Osteocyte (in vitro differentiated cells): ENCODE data around the gene WDFY3. TPM values are rescaled to one million over a fixed set of nuclear protein-coding genes. Genes with fewer than 3 reads are reported as not detected.

Source experiments
- DNase-seq: peaks from one replicate; pipeline ENCODE4 v3.0.0; 2021; ENCODE audit warnings: mixed read lengths; ENCODE audit not compliant: unreplicated experiment; ENCODE audit errors: extremely low spot score
- H3K27ac Mint-ChIP-seq: one replicate; pipeline ENCODE4 v1.8.0; 2021; ENCODE audit warnings: mild to moderate bottlenecking, mixed read lengths; ENCODE audit not compliant: unreplicated experiment
- H3K27me3 Mint-ChIP-seq: one replicate; pipeline ENCODE4 v1.8.0; 2021; ENCODE audit warnings: mixed read lengths; ENCODE audit not compliant: unreplicated experiment
- H3K36me3 Mint-ChIP-seq: one replicate; pipeline ENCODE4 v1.8.0; 2021; ENCODE audit warnings: mixed read lengths; ENCODE audit not compliant: unreplicated experiment
- H3K4me1 Mint-ChIP-seq: one replicate; pipeline ENCODE4 v1.8.0; 2021; ENCODE audit warnings: mixed read lengths; ENCODE audit not compliant: unreplicated experiment
- H3K4me3 Mint-ChIP-seq: one replicate; pipeline ENCODE4 v1.8.0; 2021; ENCODE audit warnings: mild to moderate bottlenecking, moderate library complexity, mixed read lengths; ENCODE audit not compliant: unreplicated experiment
- H3K9me3 Mint-ChIP-seq: one replicate; pipeline ENCODE4 v1.8.0; 2021; ENCODE audit warnings: mixed read lengths; ENCODE audit not compliant: unreplicated experiment
- CTCF ChIP-seq: fragments of 200-600 bp; sonication (generic); IDR thresholded peaks from 2 replicates; pipeline ENCODE4 v1.5.0; 2021; ENCODE audit warnings: antibody characterized with exemption, mild to moderate bottlenecking, moderate library complexity
- total RNA-seq: library from RNA; stranded (reverse); gene quantifications from 2 replicates; pipeline ENCODE4 v1.2.1, GENCODE V29; 2021

The WDFY3 gene
- total RNA-seq, 1 donor from 2014 or later, result 91.4 TPM

- no peak overlapping the region for H3K27ac Mint-ChIP-seq
- DNase-seq, result no peak
- no peaks in the 10 kb centered on the region for H3K9me3 Mint-ChIP-seq
- no peaks in the 10 kb centered on the region for H3K27me3 Mint-ChIP-seq
- H3K36me3 Mint-ChIP-seq, result peaks cover 19% of the 10 kb centered on the region
- no peak overlapping the region for H3K4me3 Mint-ChIP-seq
- TF ChIP-seq CTCF, result no peak
- peaks cover 5% of the 10 kb centered on the region for H3K4me1 Mint-ChIP-seq
These were observed 64.7 kb downstream of the WDFY3 start for GRCh38 chr4:84901740-84902281.

GRCh38 chr4:84901173-84901572, 65.3 kb downstream of the WDFY3 start:
- TF ChIP-seq CTCF, result no peak
- H3K4me3 Mint-ChIP-seq, result no peak overlapping the region
- no peaks in the 10 kb centered on the region for H3K27me3 Mint-ChIP-seq
- H3K27ac Mint-ChIP-seq, result no peak overlapping the region
- H3K36me3 Mint-ChIP-seq, result peaks cover 19% of the 10 kb centered on the region
- H3K9me3 Mint-ChIP-seq, result no peaks in the 10 kb centered on the region
- DNase-seq, result no peak
- peaks cover 5% of the 10 kb centered on the region for H3K4me1 Mint-ChIP-seq

GRCh38 chr4:84899616-84900015, 66.9 kb downstream of the WDFY3 start:
- DNase-seq, result no peak
- Mint-ChIP-seq H3K36me3 (peaks cover 22% of the 10 kb centered on the region), H3K27ac (no peak overlapping the region), H3K4me1 (peaks cover 5% of the 10 kb centered on the region), H3K9me3 (no peaks in the 10 kb centered on the region), H3K27me3 (no peaks in the 10 kb centered on the region), H3K4me3 (no peak overlapping the region)
- no peak for TF ChIP-seq CTCF

GRCh38 chr4:84897516-84897915, 69.0 kb downstream of the WDFY3 start:
- DNase-seq, result no peak
- no peak for TF ChIP-seq CTCF
- Mint-ChIP-seq H3K27me3 (no peaks in the 10 kb centered on the region), H3K4me3 (no peak overlapping the region), H3K4me1 (peaks cover 15% of the 10 kb centered on the region), H3K27ac (no peak overlapping the region), H3K9me3 (no peaks in the 10 kb centered on the region), H3K36me3 (peaks cover 17% of the 10 kb centered on the region)

GRCh38 chr4:84895283-84895682, 71.2 kb downstream of the WDFY3 start:
- Mint-ChIP-seq H3K27me3 (no peaks in the 10 kb centered on the region), H3K4me3 (no peak overlapping the region), H3K4me1 (peaks cover 21% of the 10 kb centered on the region), H3K27ac (no peak overlapping the region), H3K9me3 (no peaks in the 10 kb centered on the region), H3K36me3 (peaks cover 10% of the 10 kb centered on the region)
- no peak for DNase-seq
- no peak for TF ChIP-seq CTCF
